Myometrial cell (primary cell): ENCODE measurements around the gene TAS2R13. TPM values are rescaled to one million over a fixed set of nuclear protein-coding genes. Genes with fewer than 3 reads are reported as not detected.

Experiments used
- total RNA-seq: library from RNA; depleted of rRNA; stranded (reverse); fragments of >200 nt; gene quantifications from 2 replicates; pipeline ENCODE4 v1.2.3, GENCODE V29; 2015

The TAS2R13 gene
- total RNA-seq: 0.18 TPM in 1 of 2 replicates, not detected in the other

DNA sequence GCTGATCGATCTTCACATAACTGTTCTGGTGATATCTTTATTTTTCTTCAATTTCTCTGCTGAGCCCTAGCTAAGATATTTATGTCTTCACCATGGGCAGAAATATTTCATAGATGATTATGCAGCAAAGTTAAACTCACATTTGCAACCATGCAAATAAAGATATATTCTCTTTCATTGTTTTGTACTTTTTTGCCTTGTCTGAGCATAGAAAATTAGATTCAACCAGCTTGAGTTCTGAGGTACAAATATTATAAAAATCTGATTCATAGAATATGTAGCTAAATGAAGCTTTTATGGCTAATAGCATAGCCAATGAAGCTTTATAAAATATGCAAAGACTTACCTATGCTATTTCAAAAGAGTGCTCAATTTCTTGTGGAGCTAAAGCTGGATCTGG is at the start of gene TAS2R13:
TSS of gene TAS2R13 (minus strand) at position 101 of the 400 bp plus-strand sequence. CDS start 264 bp downstream, outside the sequence.

GRCh38 chr12:10939163-10939562 is 29.8 kb upstream of the TAS2R13 start, which contains the start of gene TAS2R14:
TAS2R14 (minus strand) TSS chr12:10939263; CDS start chr12:10939207, 56 bp downstream.

GRCh38 chr12:10928746-10929286 is 19.5 kb upstream of the TAS2R13 start, which contains the start of gene PRH2:
PRH2 (plus strand) TSS chr12:10929236; CDS start chr12:10929274, 38 bp downstream.

GRCh38 chr12:10884086-10884725 is 25.2 kb downstream of the TAS2R13 start, which contains the start of gene PRH1:
PRH1 (minus strand) TSS chr12:10884255; CDS start chr12:10884217, 38 bp downstream.

Other genes starting within 250 kb of the TAS2R13 start
- gene STYK1, start 235.5 kb downstream of the TAS2R13 start, total RNA-seq: 0.35 TPM in 1 of 2 replicates, not detected in the other
- gene YBX3, start 186.2 kb downstream of the TAS2R13 start, total RNA-seq: 115 and 141 TPM in 2 replicates
- not detected in 2 replicates for gene TAS2R7, start 106.9 kb downstream of the TAS2R13 start, total RNA-seq
- gene TAS2R8, start 102.3 kb downstream of the TAS2R13 start, total RNA-seq: not detected in 2 replicates
- not detected in 2 replicates for gene TAS2R9, start 99.4 kb downstream of the TAS2R13 start, total RNA-seq
- gene TAS2R10, start 83.2 kb downstream of the TAS2R13 start, total RNA-seq: not detected in 2 replicates
- gene PRR4, start 60.1 kb downstream of the TAS2R13 start, total RNA-seq: not detected in 2 replicates
- 3.4 and 5.5 TPM in 2 replicates for gene PRH1, start 25.3 kb downstream of the TAS2R13 start, total RNA-seq
- not detected in 2 replicates for gene PRH2, start 19.7 kb upstream of the TAS2R13 start, total RNA-seq
- gene TAS2R14, start 29.7 kb upstream of the TAS2R13 start, total RNA-seq: 0.29 and 1.4 TPM in 2 replicates
- gene TAS2R50, start 77.3 kb upstream of the TAS2R13 start, total RNA-seq: 0.53 TPM in 1 of 2 replicates, not detected in the other
- gene TAS2R20, start 88.7 kb upstream of the TAS2R13 start, total RNA-seq: 0.35 TPM in 1 of 2 replicates, not detected in the other
- gene TAS2R19, start 113.1 kb upstream of the TAS2R13 start, total RNA-seq: not detected in 2 replicates
- gene TAS2R31, start 121.8 kb upstream of the TAS2R13 start, total RNA-seq: 0.18 TPM in 1 of 2 replicates, not detected in the other
- gene TAS2R46, start 152.7 kb upstream of the TAS2R13 start, total RNA-seq: 0.18 TPM in 1 of 2 replicates, not detected in the other
- gene TAS2R43, start 182.8 kb upstream of the TAS2R13 start, total RNA-seq: 0.35 TPM in 1 of 2 replicates, not detected in the other
- not detected in 2 replicates for gene TAS2R30, start 225.1 kb upstream of the TAS2R13 start, total RNA-seq